HCT116 (cell line): ENCODE measurements around the gene FARSA. TPM values are rescaled to one million over a fixed set of nuclear protein-coding genes. Genes with fewer than 3 reads are reported as not detected.

Experiments
- ATAC-seq: fragments of 200-7000 bp; cut with Tn5 transposase; 2 replicates; pipeline ENCODE4 v1.9.1; 2020; ENCODE audit warnings: mild to moderate bottlenecking, moderate library complexity
- BruUV-seq: library from RNA; stranded (reverse); fragments of 400-500 nt; replicated peaks from 2 replicates; lab custom pipeline; 2021; lab: Mats Ljungman, UMichigan
- CTCF ChIA-PET: fragments of 300-600 bp; sonication (Branson Sonifier 250); formaldehyde crosslinking; loops from one replicate; lab custom pipeline; 2021; ENCODE audit warnings: antibody characterized with exemption; lab: Charles Lee
- POLR2A ChIA-PET: fragments of 300-600, 350-600 bp; sonication (Branson Sonifier 250); formaldehyde crosslinking; loops from one replicate; lab custom pipeline; 2021; ENCODE audit warnings: antibody characterized with exemption; lab: Charles Lee
- RAD21 ChIA-PET, 2 experiments: fragments of 300-600 bp; sonication (Branson Sonifier 250); formaldehyde crosslinking; loops; one replicate each; lab custom pipeline; 2023; ENCODE audit warnings: low total read pairs in 2 of 2; ENCODE audit not compliant: uncharacterized antibody in 2 of 2, unreplicated experiment in 2 of 2, low non-redundant PET in 1 of 2; lab: Charles Lee
- DNase-seq: peaks from one replicate; pipeline ENCODE4 v3.0.0-alpha.2; 2010; ENCODE audit warnings: low read depth, low spot score
- H2AFZ ChIP-seq: fragments of 200-600 bp; shearing (Covaris generic), sonication (generic); 2 replicates; pipeline ENCODE4 v1.6.1; 2017; ENCODE audit warnings: low read depth, mixed run types, mixed read lengths, antibody characterized with exemption, low read length; ENCODE audit not compliant: poor library complexity, severe bottlenecking
- H3K27ac ChIP-seq: 2 replicates; pipeline ENCODE4 v1.5.1; 2012; ENCODE audit warnings: low read depth, low read length
- H3K27me3 ChIP-seq: fragments of 200-600 bp; sonication (generic); 2 replicates; pipeline ENCODE4 v1.6.1; 2016; ENCODE audit warnings: mixed run types, low read length, mixed read lengths; ENCODE audit not compliant: insufficient read depth
- H3K36me3 ChIP-seq, 2 experiments: fragments of 200-500 bp in 1 of 2; fragments of 200-600 bp in 1 of 2; sonication (Bioruptor generic) in 1 of 2; sonication (generic) in 1 of 2; 2 replicates each; pipeline versions ENCODE4 v1.5.1 to v1.6.1; 2014 to 2016; ENCODE audit warnings: low read length in 2 of 2, inconsistent platforms in 1 of 2, mixed read lengths in 1 of 2, mixed run types in 1 of 2; ENCODE audit not compliant: insufficient read depth in 2 of 2, control insufficient read depth in 1 of 2
- H3K4me1 ChIP-seq, 2 experiments: fragments of 200-600 bp in 1 of 2; sonication (generic) in 1 of 2; 2 replicates each; pipeline versions ENCODE4 v1.5.1 to v1.6.1; 2012 to 2017; ENCODE audit warnings: low read length in 2 of 2, inconsistent platforms in 1 of 2, mild to moderate bottlenecking in 1 of 2, mixed read lengths in 1 of 2, mixed run types in 1 of 2, moderate library complexity in 1 of 2; ENCODE audit not compliant: insufficient read depth in 2 of 2, control insufficient read depth in 1 of 2
- H3K4me2 ChIP-seq: fragments of 200-600 bp; sonication (generic); 2 replicates; pipeline ENCODE4 v1.6.1; 2017; ENCODE audit warnings: mixed run types, low read length, mixed read lengths
- H3K4me3 ChIP-seq, 2 experiments: fragments of 200-600 bp in 1 of 2; sonication (generic) in 1 of 2; replicated peaks in 1 of 2; 2 replicates each; pipeline ENCODE4 v1.5.1; 2011 to 2016; ENCODE audit warnings: low read length in 2 of 2, control low read depth in 1 of 2, low read depth in 1 of 2, mild to moderate bottlenecking in 1 of 2, mixed read lengths in 1 of 2, mixed run types in 1 of 2
- H3K79me2 ChIP-seq: fragments of 200-600 bp; sonication (generic); 2 replicates; pipeline ENCODE4 v1.6.1; 2017; ENCODE audit warnings: mild to moderate bottlenecking, mixed run types, low read length, moderate library complexity, mixed read lengths; ENCODE audit not compliant: insufficient read depth
- H3K9ac ChIP-seq: fragments of 200-600 bp; sonication (generic); 2 replicates; pipeline ENCODE4 v1.6.1; 2016; ENCODE audit warnings: low read length, mixed read lengths
- H3K9me2 ChIP-seq: fragments of 200-600 bp; sonication (generic), shearing (Covaris generic); 2 replicates; pipeline ENCODE4 v1.6.1; 2017; ENCODE audit warnings: mixed run types, mild to moderate bottlenecking, moderate library complexity; ENCODE audit not compliant: insufficient read depth
- H3K9me3 ChIP-seq, 2 experiments: fragments of 200-500 bp in 1 of 2; fragments of 200-600 bp in 1 of 2; sonication (Bioruptor generic) in 1 of 2; sonication (generic) in 1 of 2; 2 replicates each; pipeline ENCODE4 v1.6.1; 2014 to 2017; ENCODE audit warnings: low read length in 2 of 2, mixed read lengths in 2 of 2, inconsistent platforms in 1 of 2, low read depth in 1 of 2, mild to moderate bottlenecking in 1 of 2, mixed run types in 1 of 2, moderate library complexity in 1 of 2; ENCODE audit not compliant: control insufficient read depth in 1 of 2, insufficient read depth in 1 of 2
- H4K20me1 ChIP-seq: fragments of 200-600 bp; sonication (generic), shearing (Covaris generic); 2 replicates; pipeline ENCODE4 v1.6.1; 2017; ENCODE audit warnings: mixed run types, mild to moderate bottlenecking, moderate library complexity; ENCODE audit not compliant: insufficient read depth
- CBX3 ChIP-seq: IDR thresholded peaks from 2 replicates; pipeline ENCODE4 v1.6.1; 2012; ENCODE audit warnings: low read depth
- CEBPB ChIP-seq: IDR thresholded peaks from 2 replicates; pipeline ENCODE4 v1.6.1; 2012; ENCODE audit warnings: low read depth
- EGR1 ChIP-seq: IDR thresholded peaks from 2 replicates; pipeline ENCODE4 v1.6.1; 2012; ENCODE audit warnings: low read depth
- ELF1 ChIP-seq: IDR thresholded peaks from 2 replicates; pipeline ENCODE4 v1.6.1; 2012; ENCODE audit warnings: low read depth, borderline replicate concordance
- EZH2 ChIP-seq: fragments of 200-600 bp; sonication (generic); IDR thresholded peaks from 2 replicates; pipeline ENCODE4 v1.6.1; 2017; ENCODE audit warnings: antibody characterized with exemption, mixed run types
- FOSL1 ChIP-seq: IDR thresholded peaks from 2 replicates; pipeline ENCODE4 v1.6.1; 2012; ENCODE audit warnings: low read depth
- JUND ChIP-seq: IDR thresholded peaks from 2 replicates; pipeline ENCODE4 v1.6.1; 2012
- MAX ChIP-seq: IDR thresholded peaks from 2 replicates; pipeline ENCODE4 v1.6.1; 2012
- POLR2A ChIP-seq: IDR thresholded peaks from 2 replicates; pipeline ENCODE4 v1.7.0; 2011; ENCODE audit warnings: borderline replicate concordance; ENCODE audit not compliant: insufficient read depth, insufficient read length; ENCODE audit errors: extremely low read depth
- SIN3A ChIP-seq: IDR thresholded peaks from 2 replicates; pipeline ENCODE4 v1.6.1; 2012; ENCODE audit warnings: low read depth
- TCF7L2 ChIP-seq: IDR thresholded peaks from 2 replicates; pipeline ENCODE4 v1.7.0; 2011; ENCODE audit warnings: borderline replicate concordance, inconsistent platforms; ENCODE audit not compliant: insufficient read depth, insufficient read length; ENCODE audit errors: extremely low read depth
- YY1 ChIP-seq: IDR thresholded peaks from 2 replicates; pipeline ENCODE4 v1.6.1; 2011; ENCODE audit warnings: low read length, low read depth, moderate library complexity, mild to moderate bottlenecking; ENCODE audit not compliant: insufficient replicate concordance; ENCODE audit errors: extremely low read depth
- ZFX ChIP-seq: fragments of 450-650 bp; IDR thresholded peaks from 2 replicates; pipeline ENCODE4 v1.6.1; 2017
- ZNF274 ChIP-seq: fragments of 200-500 bp; sonication (Bioruptor generic); IDR thresholded peaks from 2 replicates; pipeline ENCODE4 v1.6.1; 2014; ENCODE audit warnings: mild to moderate bottlenecking, low read depth, low read length, inconsistent platforms
- intact Hi-C: fragments of 100-400 bp; cut with micrococcal nuclease; formaldehyde crosslinking; loops from 2 replicates; pipeline ENCODE4 v1.10.0; 2022
- total RNA-seq: library from RNA; stranded (reverse); gene quantifications from one replicate; pipeline ENCODE4 v1.2.1, GENCODE V29; 2021; ENCODE audit not compliant: unreplicated experiment
- TF ChIP-seq, protein P1 (sequence below): IDR thresholded peaks from 2 replicates; pipeline ENCODE4 v1.6.1; 2012; ENCODE audit warnings: low read depth
- TF ChIP-seq, protein P2 (sequence below), 3 experiments: fragments of 200-600 bp in 1 of 3; sonication (generic) in 1 of 3; IDR thresholded peaks in 2 of 3; conservative IDR thresholded peaks in 1 of 3; 2 replicates each; pipeline ENCODE4 v1.5.1; 2012 to 2017; ENCODE audit warnings: low read depth in 2 of 3, low read length in 2 of 3, antibody characterized with exemption in 1 of 3, borderline replicate concordance in 1 of 3, control low read depth in 1 of 3, mild to moderate bottlenecking in 1 of 3, mixed read lengths in 1 of 3, mixed run types in 1 of 3, moderate library complexity in 1 of 3; ENCODE audit not compliant: insufficient read depth in 1 of 3
- TF ChIP-seq, protein P3 (sequence below): IDR thresholded peaks from 2 replicates; pipeline ENCODE4 v1.6.1; 2012
- TF ChIP-seq, protein P4 (sequence below): IDR thresholded peaks from 2 replicates; pipeline ENCODE4 v1.6.1; 2011; ENCODE audit warnings: mild to moderate bottlenecking, low read length, moderate library complexity; ENCODE audit not compliant: insufficient replicate concordance; ENCODE audit errors: extremely low read depth

Gene FARSA
- total RNA-seq, 1 experiment from 2014 or later: 129 TPM

- Histone ChIP-seq H3K9me2 (no peaks in the 10 kb centered on the region), H2AFZ (no peak overlapping the region), H3K79me2 (no peaks in the 10 kb centered on the region), H3K36me3 (peaks cover 23 to 30% of the 10 kb centered on the region in 2 experiments; a peak in 3 of 4 replicates), H4K20me1 (no peaks in the 10 kb centered on the region), H3K27ac (peak overlapping the region; percentile 29; the same call in 1 of the 2 replicates), H3K4me3 (no peak overlapping the region), H3K4me1 (peaks cover 0 to 10% of the 10 kb centered on the region in 2 experiments; a peak in 2 of 4 replicates), H3K27me3 (no peaks in the 10 kb centered on the region), H3K4me2 (no peak overlapping the region), H3K9me3 (no peaks in the 10 kb centered on the region), H3K9ac (no peak overlapping the region)
- no peak for ATAC-seq
- TF ChIP-seq ZFX (no peak), JUND (no peak), CBX3 (no peak), MAX (no peak), ELF1 (no peak), EZH2 (no peak), EGR1 (no peak), FOSL1 (no peak), TCF7L2 (no peak), POLR2A (no peak), CEBPB (no peak), SIN3A (no peak), ZNF274 (no peak), YY1 (no peak)
- TF ChIP-seq, protein P1, sequence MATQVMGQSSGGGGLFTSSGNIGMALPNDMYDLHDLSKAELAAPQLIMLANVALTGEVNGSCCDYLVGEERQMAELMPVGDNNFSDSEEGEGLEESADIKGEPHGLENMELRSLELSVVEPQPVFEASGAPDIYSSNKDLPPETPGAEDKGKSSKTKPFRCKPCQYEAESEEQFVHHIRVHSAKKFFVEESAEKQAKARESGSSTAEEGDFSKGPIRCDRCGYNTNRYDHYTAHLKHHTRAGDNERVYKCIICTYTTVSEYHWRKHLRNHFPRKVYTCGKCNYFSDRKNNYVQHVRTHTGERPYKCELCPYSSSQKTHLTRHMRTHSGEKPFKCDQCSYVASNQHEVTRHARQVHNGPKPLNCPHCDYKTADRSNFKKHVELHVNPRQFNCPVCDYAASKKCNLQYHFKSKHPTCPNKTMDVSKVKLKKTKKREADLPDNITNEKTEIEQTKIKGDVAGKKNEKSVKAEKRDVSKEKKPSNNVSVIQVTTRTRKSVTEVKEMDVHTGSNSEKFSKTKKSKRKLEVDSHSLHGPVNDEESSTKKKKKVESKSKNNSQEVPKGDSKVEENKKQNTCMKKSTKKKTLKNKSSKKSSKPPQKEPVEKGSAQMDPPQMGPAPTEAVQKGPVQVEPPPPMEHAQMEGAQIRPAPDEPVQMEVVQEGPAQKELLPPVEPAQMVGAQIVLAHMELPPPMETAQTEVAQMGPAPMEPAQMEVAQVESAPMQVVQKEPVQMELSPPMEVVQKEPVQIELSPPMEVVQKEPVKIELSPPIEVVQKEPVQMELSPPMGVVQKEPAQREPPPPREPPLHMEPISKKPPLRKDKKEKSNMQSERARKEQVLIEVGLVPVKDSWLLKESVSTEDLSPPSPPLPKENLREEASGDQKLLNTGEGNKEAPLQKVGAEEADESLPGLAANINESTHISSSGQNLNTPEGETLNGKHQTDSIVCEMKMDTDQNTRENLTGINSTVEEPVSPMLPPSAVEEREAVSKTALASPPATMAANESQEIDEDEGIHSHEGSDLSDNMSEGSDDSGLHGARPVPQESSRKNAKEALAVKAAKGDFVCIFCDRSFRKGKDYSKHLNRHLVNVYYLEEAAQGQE: no peak
- TF ChIP-seq, protein P2, sequence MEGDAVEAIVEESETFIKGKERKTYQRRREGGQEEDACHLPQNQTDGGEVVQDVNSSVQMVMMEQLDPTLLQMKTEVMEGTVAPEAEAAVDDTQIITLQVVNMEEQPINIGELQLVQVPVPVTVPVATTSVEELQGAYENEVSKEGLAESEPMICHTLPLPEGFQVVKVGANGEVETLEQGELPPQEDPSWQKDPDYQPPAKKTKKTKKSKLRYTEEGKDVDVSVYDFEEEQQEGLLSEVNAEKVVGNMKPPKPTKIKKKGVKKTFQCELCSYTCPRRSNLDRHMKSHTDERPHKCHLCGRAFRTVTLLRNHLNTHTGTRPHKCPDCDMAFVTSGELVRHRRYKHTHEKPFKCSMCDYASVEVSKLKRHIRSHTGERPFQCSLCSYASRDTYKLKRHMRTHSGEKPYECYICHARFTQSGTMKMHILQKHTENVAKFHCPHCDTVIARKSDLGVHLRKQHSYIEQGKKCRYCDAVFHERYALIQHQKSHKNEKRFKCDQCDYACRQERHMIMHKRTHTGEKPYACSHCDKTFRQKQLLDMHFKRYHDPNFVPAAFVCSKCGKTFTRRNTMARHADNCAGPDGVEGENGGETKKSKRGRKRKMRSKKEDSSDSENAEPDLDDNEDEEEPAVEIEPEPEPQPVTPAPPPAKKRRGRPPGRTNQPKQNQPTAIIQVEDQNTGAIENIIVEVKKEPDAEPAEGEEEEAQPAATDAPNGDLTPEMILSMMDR (IDR thresholded peaks at IDR 0.05 in 2 of 3, conservative IDR thresholded peaks at IDR 0.05 in 1 of 3; ENCODE audit: borderline replicate concordance in 1 of 3, insufficient read depth in 1 of 3, low read depth in 2 of 3, low read length in 2 of 3): no peak
- TF ChIP-seq, protein P3, sequence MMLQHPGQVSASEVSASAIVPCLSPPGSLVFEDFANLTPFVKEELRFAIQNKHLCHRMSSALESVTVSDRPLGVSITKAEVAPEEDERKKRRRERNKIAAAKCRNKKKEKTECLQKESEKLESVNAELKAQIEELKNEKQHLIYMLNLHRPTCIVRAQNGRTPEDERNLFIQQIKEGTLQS: no peak
- TF ChIP-seq, protein P4, sequence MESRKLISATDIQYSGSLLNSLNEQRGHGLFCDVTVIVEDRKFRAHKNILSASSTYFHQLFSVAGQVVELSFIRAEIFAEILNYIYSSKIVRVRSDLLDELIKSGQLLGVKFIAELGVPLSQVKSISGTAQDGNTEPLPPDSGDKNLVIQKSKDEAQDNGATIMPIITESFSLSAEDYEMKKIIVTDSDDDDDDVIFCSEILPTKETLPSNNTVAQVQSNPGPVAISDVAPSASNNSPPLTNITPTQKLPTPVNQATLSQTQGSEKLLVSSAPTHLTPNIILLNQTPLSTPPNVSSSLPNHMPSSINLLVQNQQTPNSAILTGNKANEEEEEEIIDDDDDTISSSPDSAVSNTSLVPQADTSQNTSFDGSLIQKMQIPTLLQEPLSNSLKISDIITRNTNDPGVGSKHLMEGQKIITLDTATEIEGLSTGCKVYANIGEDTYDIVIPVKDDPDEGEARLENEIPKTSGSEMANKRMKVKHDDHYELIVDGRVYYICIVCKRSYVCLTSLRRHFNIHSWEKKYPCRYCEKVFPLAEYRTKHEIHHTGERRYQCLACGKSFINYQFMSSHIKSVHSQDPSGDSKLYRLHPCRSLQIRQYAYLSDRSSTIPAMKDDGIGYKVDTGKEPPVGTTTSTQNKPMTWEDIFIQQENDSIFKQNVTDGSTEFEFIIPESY: no peak
- RAD21 ChIA-PET: no interaction called here
- BruUV-seq: TSS peak; percentile 8
- intact Hi-C loops: no loop called here
- CTCF ChIA-PET: interaction anchor here (1.2 kb wide), 1 partner anchor 44 kb away, joined by 4 read pairs; no protein-coding TSS in a partner anchor
- DNase-seq: no peak
- POLR2A ChIA-PET: interaction anchor here (1.1 to 1.5 kb wide), 2 partner anchors 11 to 17 kb away, joined by 3 to 5 read pairs; no protein-coding TSS in a partner anchor
Observed at GRCh38 chr19:12921047-12921446, 12.5 kb downstream of the FARSA start.
